GM21367 (cell line): ENCODE measurements around the gene MRPL28.

Source experiments
- ATAC-seq: cut with Tn5 transposase; IDR thresholded peaks from one replicate; pipeline ENCODE4 v1.9.1; 2021; ENCODE audit not compliant: unreplicated experiment

The MRPL28 gene

GRCh38 chr16:318628-319027, 51.7 kb downstream of the MRPL28 start:
- no peak for ATAC-seq

GRCh38 chr16:317583-317982, 52.8 kb downstream of the MRPL28 start:
- no peak for ATAC-seq
